Pancreas (tissue), 10 donors: ENCODE measurements around the gene PPIA. TPM values are rescaled to one million over a fixed set of nuclear protein-coding genes. Genes with fewer than 3 reads are reported as not detected.

Source experiments
- ATAC-seq, 4 donors: fragments of 200-7000 bp; cut with Tn5 transposase; one replicate each; pipeline versions ENCODE4 v1.8.0 to v1.9.1; 2020; ENCODE audit warnings: mild to moderate bottlenecking in 4 of 4, moderate library complexity in 4 of 4
- DNase-seq, 6 donors: peaks; one replicate each; pipeline ENCODE4 v3.0.0-alpha.2; 2020
- FAIRE-seq: peaks from 2 replicates; lab custom pipeline; 2012; peaks lifted over from hg19 to GRCh38; lab: Jason Lieb, UNC
- H3K27ac ChIP-seq, 4 donors: fragments of 200-600 bp; sonication (generic); 1 replicate in 3 of 4; 2 replicates in 1 of 4; pipeline versions ENCODE4 v1.5.0 to v1.8.0; 2020
- H3K27me3 ChIP-seq, 4 donors: fragments of 200-600 bp; one replicate each; pipeline ENCODE4 v1.8.0; 2021
- H3K36me3 ChIP-seq, 3 donors: fragments of 200-600 bp; sonication (generic) in 1 of 3; one replicate each; pipeline versions ENCODE4 v1.5.0 to v1.8.0; 2020 to 2021
- H3K4me1 ChIP-seq, 3 donors: fragments of 200-600 bp; one replicate each; pipeline ENCODE4 v1.8.0; 2021
- H3K4me3 ChIP-seq, 4 donors: fragments of 200-600 bp; sonication (generic) in 2 of 4; one replicate each; pipeline versions ENCODE4 v1.5.0 to v1.8.0; 2020 to 2021
- H3K9me3 ChIP-seq, 4 donors: fragments of 200-600 bp; one replicate each; pipeline ENCODE4 v1.8.0; 2021
- WGBS, 2 donors: extraction: QIAGEN DNeasy Blood & Tissue Kit; methylation state at CpG; one replicate each; pipeline ENCODE4 v1.1.7; 2013; 5-methylcytosine and 5-hydroxymethylcytosine counted together
- intact Hi-C, 3 donors: fragments of 100-400 bp; cut with DNase I; formaldehyde crosslinking; loops; one replicate each; pipeline versions ENCODE4 v1.11.1 to v1.14.2; 2022
- polyA plus RNA-seq, 2 donors: library from polyadenylated mRNA; stranded (reverse); fragments of 200-250 nt; gene quantifications; one replicate each; pipeline ENCODE4 v1.2.3, GENCODE V29; 2013
- total RNA-seq, 6 donors: library from RNA; stranded (reverse); fragmentation: NEBNext Ultra II Directional in 4 of 6; extraction: Animal tissue kit (Norgen Biotek cat#: 25700) in 4 of 6; gene quantifications; one replicate each; pipeline versions ENCODE4 v1.2.1 to v1.2.4, GENCODE V29; 2021 to 2023
- TF ChIP-seq, protein P1 (sequence below), 4 donors: fragments of 200-600 bp; sonication (generic) in 3 of 4; IDR thresholded peaks; one replicate each; pipeline versions ENCODE4 v1.5.0 to v1.8.0; 2021; ENCODE audit warnings: antibody characterized with exemption in 4 of 4
- donor health status: healthy with polysubstance abuse.
- donor health status: DM: no; HTN: no; CAD: no; lungs with moderate emphysema.
- donor health status: DM: no; HTN: no; CAD: no.
- donor health status: control.
- donor health status: control.
- donor health status: Bipolar disorder and iron deficiency.
- donor health status: DM: yes; HTN: yes; CAD: no.
- donor health status: DM: no; HTN: no; CAD: no.
- donor health status: DM: no; HTN: no; CAD: no.
- donor health status: DM: yes; HTN: yes; CAD: no.

Gene PPIA
- total and polyA plus RNA-seq, 8 donors, result 281 to 1,024 (median 522) TPM

DNA sequence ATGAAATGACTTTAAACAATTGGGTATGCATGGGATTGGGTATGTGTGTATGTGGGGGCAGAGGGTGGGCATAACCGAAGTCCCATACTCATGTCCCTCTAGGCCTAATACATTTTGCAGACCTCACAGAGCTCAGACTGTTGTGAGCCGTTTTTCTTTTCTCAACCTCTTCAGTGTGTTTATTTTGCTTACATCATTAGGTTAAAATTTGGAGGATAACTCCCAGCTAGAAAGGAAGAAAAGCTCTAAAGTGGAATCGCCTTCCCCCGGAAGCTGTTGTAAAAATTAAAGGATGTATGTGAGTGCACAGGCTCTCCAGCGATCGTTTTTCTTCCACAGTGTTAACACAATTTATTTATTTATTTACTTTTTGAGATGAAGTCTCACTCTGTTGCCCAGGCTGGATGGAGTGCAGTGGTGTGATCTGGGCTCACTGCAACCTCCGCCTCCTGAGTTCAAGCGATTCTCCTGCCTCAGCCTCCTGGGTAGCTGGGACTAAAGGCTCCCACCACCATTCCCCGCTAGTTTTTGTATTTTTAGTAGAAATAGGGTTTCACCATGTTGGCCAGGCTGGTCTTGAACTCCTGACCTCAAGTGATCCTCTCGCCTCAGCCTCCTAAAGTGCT lies 52.9 kb downstream of the PPIA start:
- no peak for FAIRE-seq
- ATAC-seq, result no peak
- Histone ChIP-seq H3K4me1 (peaks cover 0 to 22% (median 17%) of the 10 kb centered on the region in 3 donors), H3K9me3 (no peaks in the 10 kb centered on the region), H3K27me3 (no peaks in the 10 kb centered on the region), H3K4me3 (no peak overlapping the region), H3K36me3 (no peaks in the 10 kb centered on the region), H3K27ac (no peak overlapping the region)
- WGBS, 2 donors, result 72 to 74% methylated on average over 10 of the region's 10 CpGs
- intact Hi-C loops, result no loop called here
- DNase-seq, result no peak
- TF ChIP-seq, protein P1, sequence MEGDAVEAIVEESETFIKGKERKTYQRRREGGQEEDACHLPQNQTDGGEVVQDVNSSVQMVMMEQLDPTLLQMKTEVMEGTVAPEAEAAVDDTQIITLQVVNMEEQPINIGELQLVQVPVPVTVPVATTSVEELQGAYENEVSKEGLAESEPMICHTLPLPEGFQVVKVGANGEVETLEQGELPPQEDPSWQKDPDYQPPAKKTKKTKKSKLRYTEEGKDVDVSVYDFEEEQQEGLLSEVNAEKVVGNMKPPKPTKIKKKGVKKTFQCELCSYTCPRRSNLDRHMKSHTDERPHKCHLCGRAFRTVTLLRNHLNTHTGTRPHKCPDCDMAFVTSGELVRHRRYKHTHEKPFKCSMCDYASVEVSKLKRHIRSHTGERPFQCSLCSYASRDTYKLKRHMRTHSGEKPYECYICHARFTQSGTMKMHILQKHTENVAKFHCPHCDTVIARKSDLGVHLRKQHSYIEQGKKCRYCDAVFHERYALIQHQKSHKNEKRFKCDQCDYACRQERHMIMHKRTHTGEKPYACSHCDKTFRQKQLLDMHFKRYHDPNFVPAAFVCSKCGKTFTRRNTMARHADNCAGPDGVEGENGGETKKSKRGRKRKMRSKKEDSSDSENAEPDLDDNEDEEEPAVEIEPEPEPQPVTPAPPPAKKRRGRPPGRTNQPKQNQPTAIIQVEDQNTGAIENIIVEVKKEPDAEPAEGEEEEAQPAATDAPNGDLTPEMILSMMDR (IDR thresholded peaks at IDR 0.05), result no peak

DNA sequence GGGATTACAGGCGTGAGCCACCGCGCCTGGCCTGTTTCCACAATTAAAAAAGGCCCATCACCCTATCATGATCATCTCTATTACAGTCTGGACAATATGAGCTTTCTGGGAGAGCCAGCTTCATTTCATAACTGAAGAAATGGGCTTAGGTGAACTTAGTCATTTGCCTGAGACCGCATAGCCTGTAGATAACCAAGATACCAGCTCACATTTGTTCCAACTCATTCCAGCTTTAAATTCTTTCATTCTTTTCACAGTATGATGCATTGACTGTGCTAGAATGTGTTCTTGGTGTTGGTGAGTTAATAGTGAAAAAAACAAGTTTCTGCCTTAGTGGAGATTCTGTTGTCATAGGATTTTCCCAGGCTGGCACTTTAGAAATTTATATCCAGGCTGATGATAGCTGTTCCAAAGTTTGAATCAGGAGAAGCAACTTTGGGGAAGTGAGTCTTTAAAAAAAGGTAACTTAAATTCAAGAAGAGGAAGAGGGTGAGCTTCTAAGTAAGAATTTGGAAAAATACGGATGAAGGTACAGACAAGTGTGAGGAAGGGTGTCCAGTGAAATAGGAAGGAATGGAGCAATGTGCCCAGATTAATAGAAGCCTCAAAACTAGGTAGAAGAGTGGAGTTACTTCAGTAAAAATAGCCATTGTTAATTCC lies 53.5 kb downstream of the PPIA start:
- FAIRE-seq, result no peak
- H3K36me3 ChIP-seq, result no peaks in the 10 kb centered on the region
- no peak overlapping the region for H3K27ac ChIP-seq
- H3K4me1 ChIP-seq, result peaks cover 0 to 19% (median 15%) of the 10 kb centered on the region in 3 donors
- ATAC-seq, result no peak
- 77 to 91% methylated on average over 5 of the region's 5 CpGs for WGBS, 2 donors
- intact Hi-C loops, result loop anchor here in 1 of 3 donors (10.0 kb wide), 1 partner anchor 285 kb away; no protein-coding TSS in a partner anchor
- TF ChIP-seq, protein P1 (IDR thresholded peaks at IDR 0.05), result no peak
- DNase-seq, result no peak
- H3K4me3 ChIP-seq, result no peak overlapping the region
- H3K9me3 ChIP-seq, result no peaks in the 10 kb centered on the region
- H3K27me3 ChIP-seq, result no peaks in the 10 kb centered on the region

DNA sequence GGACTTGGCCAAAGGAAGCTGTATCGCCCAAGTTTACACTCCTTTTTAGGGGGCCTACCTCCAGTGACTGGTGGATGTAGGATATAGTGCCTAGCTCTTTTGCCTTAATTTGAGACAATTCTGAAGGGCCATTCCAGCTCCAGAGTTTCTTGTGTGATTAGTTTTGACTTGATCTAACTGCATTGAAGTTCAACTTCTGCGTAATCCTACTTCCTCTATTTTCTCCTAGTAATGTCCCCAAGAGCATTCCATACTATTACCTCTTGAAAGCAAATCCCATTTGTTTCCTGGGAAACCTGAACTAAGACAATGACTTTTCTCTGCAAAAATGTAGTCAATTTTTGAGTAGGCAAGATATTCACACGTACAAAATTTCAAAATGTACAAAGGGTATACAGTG lies 56.1 kb downstream of the PPIA start:
- intact Hi-C loops, result loop anchor here in 1 of 3 donors (10.0 kb wide), 1 partner anchor 282 kb away; no protein-coding TSS in a partner anchor
- whole genome bisulfite sequencing, 2 donors, result 78 to 85% methylated on average over 3 of the region's 3 CpGs
- no peak for FAIRE-seq
- ATAC-seq, result no peak
- TF ChIP-seq, protein P1 (IDR thresholded peaks at IDR 0.05), result no peak
- H3K4me3 ChIP-seq, result no peak overlapping the region
- H3K36me3 ChIP-seq, result no peaks in the 10 kb centered on the region
- H3K27me3 ChIP-seq, result no peaks in the 10 kb centered on the region
- no peak for DNase-seq
- H3K4me1 ChIP-seq, result peaks cover 0 to 5% (median 0%) of the 10 kb centered on the region in 3 donors
- H3K9me3 ChIP-seq, result no peaks in the 10 kb centered on the region
- no peak overlapping the region for H3K27ac ChIP-seq

Other genes starting within 250 kb of the PPIA start
- gene DDX56, start 222.8 kb upstream of the PPIA start, total RNA-seq, result 10 to 100 TPM; 23.0 to 36.6 (median 27.3) TPM
- 100 to 1,000 TPM; 107 to 114 TPM for gene DDX56, start 222.8 kb upstream of the PPIA start, polyA plus RNA-seq
- 10 to 100 TPM; 38.2 to 53.0 (median 47.0) TPM for gene TMED4, start 214.4 kb upstream of the PPIA start, total RNA-seq
- gene TMED4, start 214.4 kb upstream of the PPIA start, polyA plus RNA-seq, result 10 to 100 TPM; 32.3 to 55.9 TPM
- gene OGDH, start 190.1 kb upstream of the PPIA start, total RNA-seq, result 10 to 100 TPM; 24.5 to 49.2 (median 33.7) TPM
- gene OGDH, start 190.1 kb upstream of the PPIA start, polyA plus RNA-seq, result 10 to 100 TPM; 18.4 to 19.3 TPM
- 10 to 100 TPM; 38.4 to 83.3 (median 49.3) TPM for gene ZMIZ2, start 47.8 kb upstream of the PPIA start, total RNA-seq
- 100 to 1,000 TPM in 1 of 2 donors, 10 to 100 TPM in 1; 81.4 to 199 TPM for gene ZMIZ2, start 47.8 kb upstream of the PPIA start, polyA plus RNA-seq
- gene H2AZ2, start 51.4 kb downstream of the PPIA start, total RNA-seq, result 10 to 100 TPM; 37.8 to 83.0 (median 56.1) TPM
- 10 to 100 TPM; 45.1 to 56.4 TPM for gene H2AZ2, start 51.4 kb downstream of the PPIA start, polyA plus RNA-seq
- 10 to 100 TPM in 2 of 6 donors, 1 to 10 TPM in 4; 6.6 to 14.7 (median 8.6) TPM for gene PURB, start 88.8 kb downstream of the PPIA start, total RNA-seq
- 1 to 10 TPM; 3.6 to 8.0 TPM for gene PURB, start 88.8 kb downstream of the PPIA start, polyA plus RNA-seq
- gene MYO1G, start 182.3 kb downstream of the PPIA start, total RNA-seq, result 1 to 10 TPM in 4 of 6 donors, under 1 TPM in 2; 0.28 to 3.1 (median 1.1) TPM
- gene MYO1G, start 182.3 kb downstream of the PPIA start, polyA plus RNA-seq, result 1 to 10 TPM; 1.1 to 1.5 TPM
- gene CCM2, start 203.5 kb downstream of the PPIA start, total RNA-seq, result 10 to 100 TPM; 13.4 to 19.5 (median 14.8) TPM
- gene CCM2, start 203.5 kb downstream of the PPIA start, polyA plus RNA-seq, result 10 to 100 TPM; 33.5 to 33.7 TPM